ENCODE data around the gene PPM1H.

Gene PPM1H

GRCh38 chr12:62792236-62792870 lies 142.6 kb downstream of the PPM1H start:
- no peak for DNase-seq

DNA sequence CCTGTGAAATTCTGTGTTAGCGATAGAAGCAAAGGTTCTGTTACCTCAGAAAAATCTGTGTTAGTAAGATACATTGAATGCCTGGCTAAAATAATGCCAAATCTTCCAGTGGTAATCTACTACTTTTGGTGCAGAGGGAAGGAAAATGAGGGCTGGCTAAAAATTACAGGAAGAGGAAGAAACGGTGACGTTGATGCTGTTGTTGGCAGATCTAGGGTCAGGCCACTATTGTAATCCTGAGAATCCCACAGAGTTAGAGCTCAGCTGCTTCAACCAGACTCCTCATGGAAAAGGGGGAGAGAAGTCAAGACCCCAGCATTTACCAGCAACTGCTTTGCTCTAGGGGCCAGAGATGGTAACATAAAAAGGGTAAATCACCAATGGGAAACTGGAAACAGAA lies 145.1 kb downstream of the PPM1H start:
- DNase-seq: no peak

GRCh38 chr12:62787611-62788010 lies 147.3 kb downstream of the PPM1H start:
- DNase-seq: no peak

DNA sequence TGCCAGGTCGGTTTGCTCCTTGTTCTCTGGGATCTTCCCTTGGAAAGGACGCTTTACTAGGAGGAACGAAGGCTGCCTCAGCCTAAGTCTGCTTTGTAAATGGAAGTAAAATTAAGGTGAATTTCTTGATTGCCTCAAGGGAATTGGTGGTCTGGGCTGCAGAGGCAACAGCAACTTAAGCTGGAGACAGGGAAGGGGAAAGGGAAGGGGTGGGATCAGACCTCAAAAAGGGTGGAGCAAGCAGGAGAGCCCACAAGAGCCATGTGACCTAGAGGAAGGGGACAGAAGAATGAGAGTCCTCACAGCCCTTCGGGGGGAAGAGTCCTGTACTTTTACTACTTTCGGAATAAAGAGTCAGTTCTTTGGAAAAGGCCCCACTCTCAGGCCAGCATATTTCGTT lies 147.9 kb downstream of the PPM1H start:
- DNase-seq: no peak

DNA sequence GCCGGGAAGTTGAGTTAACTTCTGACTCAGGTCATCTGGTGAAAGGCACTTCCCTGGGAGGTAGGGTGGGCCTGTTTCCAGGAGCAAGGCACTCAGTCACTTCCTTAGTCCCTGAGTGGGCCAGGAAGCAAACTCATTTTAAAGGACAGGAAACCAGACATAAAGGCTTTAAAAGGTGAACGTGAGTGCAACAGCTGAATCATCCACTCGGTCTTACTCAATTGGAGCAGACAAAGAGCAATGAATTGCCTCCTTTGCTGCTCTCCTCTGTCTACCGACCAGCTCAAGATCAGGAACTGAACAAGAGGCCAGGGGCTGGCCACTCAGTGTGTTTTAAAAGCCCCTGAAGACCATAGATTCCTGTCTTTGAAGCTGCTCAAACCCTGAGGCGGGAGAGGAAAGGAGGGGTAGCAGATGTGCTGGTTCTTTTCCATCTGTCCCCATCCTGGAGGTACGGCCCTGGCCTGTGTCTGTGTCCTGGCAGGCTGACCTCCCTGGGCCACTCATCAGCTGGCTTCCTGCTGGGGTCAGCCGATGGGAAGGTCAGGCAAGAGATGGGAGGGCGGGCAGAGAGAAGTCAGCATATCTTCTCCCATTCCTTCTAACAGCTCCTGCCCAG lies 148.9 kb downstream of the PPM1H start:
- peak; percentile 9 for DNase-seq

- no peak for DNase-seq
Measured at GRCh38 chr12:62784576-62784975, 150.4 kb downstream of the PPM1H start.

- no peak for DNase-seq
Measured at GRCh38 chr12:62783881-62784280, 151.1 kb downstream of the PPM1H start.

DNA sequence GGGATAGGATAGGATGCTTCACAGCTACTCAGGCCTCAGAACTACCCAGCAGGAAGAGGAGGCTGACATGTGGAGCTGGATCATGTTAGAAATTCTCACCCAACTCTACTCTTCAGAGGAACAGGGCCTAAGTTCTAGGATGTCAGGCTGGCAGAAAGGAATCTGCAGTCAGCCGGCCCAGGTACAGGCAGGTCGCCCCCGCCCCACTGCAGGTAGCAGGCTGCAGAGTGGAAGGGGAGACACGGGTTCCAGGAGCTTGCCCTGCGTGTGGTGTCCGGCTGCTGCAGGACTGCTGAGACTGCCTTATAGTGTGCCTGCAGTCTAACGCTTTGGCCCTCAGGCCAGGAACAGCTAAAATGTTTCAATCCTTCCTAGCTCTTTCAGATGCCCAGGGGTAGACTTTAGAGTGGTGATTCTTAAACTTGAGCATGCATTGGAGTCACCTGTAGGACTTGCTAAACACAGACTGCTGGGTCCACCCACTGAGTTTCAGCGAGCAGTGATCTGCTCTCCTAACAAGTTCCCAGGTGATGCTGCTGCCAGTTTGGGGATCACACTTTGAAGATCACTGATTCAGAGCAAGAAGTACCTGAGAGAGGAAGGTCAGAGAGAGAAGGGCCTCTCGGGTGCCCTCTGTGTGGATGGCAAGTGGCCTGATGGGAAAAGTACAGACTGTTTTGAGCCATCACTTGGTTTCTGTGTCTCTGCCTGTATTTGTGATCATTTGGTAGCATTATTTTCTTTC lies 153.6 kb downstream of the PPM1H start:
- no peak for DNase-seq

DNA sequence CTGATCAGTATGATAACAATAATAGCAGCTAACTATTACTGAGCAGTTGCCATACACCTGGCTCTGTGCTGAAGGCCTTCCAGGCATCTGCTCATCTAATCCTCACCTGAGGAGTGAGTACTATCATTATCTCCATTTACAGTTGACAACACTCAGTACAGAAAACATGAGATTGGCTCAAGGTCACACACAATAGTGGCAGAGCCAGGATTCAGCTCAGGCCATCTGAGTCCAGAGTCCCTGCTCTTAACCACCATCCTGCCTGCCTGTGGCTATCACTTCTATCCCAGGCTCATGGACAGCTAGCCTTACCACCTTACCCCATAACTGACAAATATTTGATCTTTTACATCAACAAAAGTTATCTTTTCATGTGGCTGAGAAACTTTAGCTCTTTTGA lies 155.5 kb downstream of the PPM1H start:
- DNase-seq: no peak

DNA sequence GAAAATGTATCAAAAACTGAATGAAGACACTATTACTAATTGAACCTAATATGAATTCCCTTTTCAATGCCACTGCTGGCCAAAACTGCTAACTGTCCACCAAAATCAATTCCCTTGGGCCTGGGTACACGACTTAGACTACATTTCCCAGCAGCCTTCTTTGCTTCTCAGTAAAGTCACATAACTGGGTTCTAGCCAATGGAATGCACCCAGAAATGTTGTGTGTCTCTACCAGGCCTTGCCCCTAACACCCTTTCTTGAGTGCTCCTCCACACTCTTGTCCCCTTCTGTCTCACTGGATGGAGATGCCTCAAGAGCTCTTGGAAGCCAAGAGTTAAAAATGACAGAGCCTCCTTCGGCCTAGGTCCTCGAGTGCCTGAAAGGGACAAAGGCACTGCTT lies 156.8 kb downstream of the PPM1H start:
- no peak for DNase-seq

DNA sequence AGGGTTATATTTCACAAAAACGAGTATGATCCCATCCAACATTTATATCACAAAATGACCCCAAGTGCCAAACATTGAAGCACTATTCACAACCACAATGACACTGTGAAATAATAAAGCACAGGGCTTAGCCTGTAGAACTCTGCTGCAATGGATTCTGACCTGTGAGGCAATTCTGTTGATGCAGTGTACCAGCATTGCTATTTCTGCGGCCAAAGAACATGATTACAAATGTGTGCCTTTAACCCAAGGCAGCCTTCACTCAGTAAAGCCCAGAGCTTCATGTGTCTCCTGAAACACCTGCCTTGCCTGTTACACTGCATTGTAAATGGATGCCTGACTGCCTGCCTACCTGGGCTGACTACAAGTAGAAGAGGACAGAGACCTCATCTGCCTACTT lies 158.0 kb downstream of the PPM1H start:
- DNase-seq: no peak

DNA sequence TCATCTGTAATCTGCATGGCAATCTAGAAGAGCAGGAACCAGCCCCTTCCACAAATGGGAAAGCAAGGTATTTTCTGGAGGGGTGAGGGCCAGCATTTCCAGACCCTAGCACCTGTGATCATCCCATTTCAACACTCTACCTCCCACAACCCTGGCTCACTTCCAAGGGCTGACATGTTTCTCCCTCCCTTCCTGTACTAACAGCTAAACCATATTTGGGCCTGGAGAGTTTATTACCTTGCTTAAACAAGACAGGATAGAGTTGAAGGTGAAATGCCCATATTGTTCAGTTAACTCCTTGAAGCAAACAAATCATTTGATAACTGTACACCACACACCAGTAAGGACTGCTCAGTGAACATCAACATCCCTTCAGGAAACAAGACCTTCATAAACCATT lies 158.4 kb downstream of the PPM1H start:
- DNase-seq: no peak

GRCh38 chr12:62774794-62775193 lies 160.2 kb downstream of the PPM1H start:
- no peak for DNase-seq

GRCh38 chr12:62772416-62772955 lies 162.5 kb downstream of the PPM1H start:
- no peak for DNase-seq

DNA sequence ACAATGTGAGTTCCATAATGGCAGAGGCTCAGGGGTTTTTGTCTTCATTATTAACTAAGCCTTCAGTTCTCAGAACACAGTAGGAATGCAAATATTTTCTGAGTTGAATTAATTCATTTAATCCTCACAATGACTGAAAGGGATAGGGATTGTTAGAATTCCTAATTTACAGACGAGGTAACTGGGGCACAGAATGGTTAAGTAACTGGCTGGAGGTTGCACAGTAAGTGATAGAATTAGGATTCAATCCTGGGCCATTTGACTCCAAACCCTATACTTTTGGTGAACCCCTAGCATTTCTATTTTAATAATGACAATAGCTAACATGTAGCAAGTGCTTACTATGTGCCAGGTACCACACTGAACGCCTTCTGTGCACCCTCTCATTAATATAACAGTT lies 163.1 kb downstream of the PPM1H start:
- no peak for DNase-seq

DNA sequence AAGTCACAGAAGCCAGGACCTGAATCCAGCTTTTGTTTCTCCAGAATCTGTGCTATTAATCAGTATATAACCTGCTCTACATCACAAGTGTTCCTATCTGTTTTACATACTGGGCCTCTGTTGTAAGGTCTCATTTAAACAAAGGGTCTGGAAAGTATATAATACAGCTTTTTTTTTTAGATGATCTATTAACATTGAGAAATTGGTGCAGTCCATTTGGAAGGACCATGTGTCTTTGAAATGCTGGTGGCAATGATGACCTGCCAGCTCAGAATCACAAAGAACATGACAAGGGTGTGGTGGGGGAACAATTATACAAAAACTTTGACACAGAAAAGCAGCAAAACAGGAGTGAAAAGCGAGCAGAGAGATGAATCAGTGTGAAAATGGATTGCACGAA lies 164.6 kb downstream of the PPM1H start:
- DNase-seq: no peak

- no peak for DNase-seq
Measured at GRCh38 chr12:62769076-62769619, 165.8 kb downstream of the PPM1H start.

DNA sequence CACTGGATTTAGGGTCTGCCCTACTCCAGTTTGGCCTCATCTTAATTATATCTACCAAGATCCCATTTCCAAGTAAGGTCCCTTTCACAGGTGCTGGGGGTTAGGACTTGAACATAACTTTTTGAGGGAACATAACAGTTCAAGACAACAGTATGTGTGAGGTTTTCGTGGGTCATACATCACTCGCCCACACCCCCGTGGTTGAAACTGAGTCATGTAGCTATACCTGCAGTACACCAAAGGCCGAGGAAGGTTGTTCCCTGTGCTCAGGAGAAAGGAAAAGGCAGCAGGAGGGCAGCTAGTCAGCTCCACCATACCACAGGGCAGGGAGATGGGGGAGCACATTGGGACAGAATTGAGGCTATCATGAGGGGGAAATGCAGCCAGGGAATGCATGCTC lies 167.0 kb downstream of the PPM1H start:
- DNase-seq: no peak

DNA sequence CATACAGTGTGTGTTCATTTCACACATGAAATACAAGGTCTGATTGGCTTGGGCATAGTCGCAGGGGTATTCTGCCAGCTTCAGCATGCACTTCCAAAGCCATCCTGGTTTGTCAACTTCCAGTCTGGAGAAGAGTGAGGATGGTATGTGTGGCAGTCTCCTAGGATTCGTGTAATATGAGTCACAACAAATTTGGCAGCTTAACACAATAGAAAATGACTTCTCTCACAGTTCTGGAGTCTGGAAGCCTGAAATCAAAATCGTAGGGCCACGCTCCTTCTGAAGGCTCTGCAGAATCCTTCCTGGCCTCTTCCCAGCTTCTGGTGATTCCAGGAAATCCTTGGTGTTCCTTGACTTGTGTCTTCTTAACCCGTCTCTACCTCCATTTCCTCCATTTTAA lies 167.5 kb downstream of the PPM1H start:
- DNase-seq: no peak

- no peak for DNase-seq
Measured at GRCh38 chr12:62766496-62766895, 168.5 kb downstream of the PPM1H start.

GRCh38 chr12:62763861-62764645 lies 170.9 kb downstream of the PPM1H start:
- DNase-seq: no peak

- DNase-seq: no peak
Measured at GRCh38 chr12:62763312-62763711, 171.6 kb downstream of the PPM1H start.

DNA sequence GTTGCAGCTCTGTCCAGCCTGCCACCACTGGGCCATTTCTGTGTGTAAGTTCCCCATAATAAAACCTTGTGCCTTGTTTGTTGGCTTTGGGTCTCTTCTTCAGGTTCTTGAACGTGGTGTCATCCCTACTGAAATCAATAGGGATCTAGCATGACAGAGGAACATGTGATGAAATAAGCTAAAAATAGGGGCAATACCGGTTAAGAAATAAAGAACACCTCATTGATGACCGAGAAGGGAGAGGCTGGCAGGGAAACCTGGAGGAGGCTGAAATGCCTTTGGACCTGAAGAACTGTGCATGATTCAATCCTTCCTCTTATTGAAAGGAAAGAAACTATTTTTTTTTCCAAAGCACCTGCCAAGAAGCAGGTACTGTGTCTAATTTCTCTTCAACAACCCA lies 172.3 kb downstream of the PPM1H start:
- no peak for DNase-seq

Measured in NCI-H1092 treated with DMSO at 0.1 percent for 48 hours (cell line).